Naive B cell (primary cell): ENCODE data around the gene WNT10A. TPM values are rescaled to one million over a fixed set of nuclear protein-coding genes. Genes with fewer than 3 reads are reported as not detected.

ENCODE experiments used
- ATAC-seq, 2 donors: fragments of 150-1000 bp; cut with Tn5 transposase; 2 replicates each; pipeline ENCODE4 v1.10.0; 2021; ENCODE audit warnings: low read depth in 2 of 2, mild to moderate bottlenecking in 2 of 2, moderate library complexity in 2 of 2
- DNase-seq: peaks from one replicate; pipeline ENCODE4 v3.0.0; 2022
- H3K27ac Mint-ChIP-seq, 6 donors: one replicate each; pipeline ENCODE4 v1.8.0; 2020 to 2022; ENCODE audit warnings: mild to moderate bottlenecking in 6 of 6, mixed read lengths in 6 of 6, moderate library complexity in 5 of 6, inconsistent platforms in 2 of 6
- H3K27me3 Mint-ChIP-seq, 3 donors: one replicate each; pipeline ENCODE4 v1.8.0; 2021 to 2022; ENCODE audit warnings: mixed read lengths in 3 of 3, mild to moderate bottlenecking in 1 of 3
- H3K36me3 Mint-ChIP-seq, 2 donors: one replicate each; pipeline ENCODE4 v1.8.0; 2020 to 2022; ENCODE audit warnings: mixed read lengths in 2 of 2, inconsistent platforms in 1 of 2, mild to moderate bottlenecking in 1 of 2
- H3K4me1 Mint-ChIP-seq, 3 donors: one replicate each; pipeline ENCODE4 v1.8.0; 2020 to 2022; ENCODE audit warnings: mixed read lengths in 3 of 3, inconsistent platforms in 1 of 3, mild to moderate bottlenecking in 1 of 3, moderate library complexity in 1 of 3
- H3K4me3 Mint-ChIP-seq, 8 donors: one replicate each; pipeline ENCODE4 v1.8.0; 2020 to 2022; ENCODE audit warnings: mild to moderate bottlenecking in 8 of 8, mixed read lengths in 8 of 8, moderate library complexity in 8 of 8, inconsistent platforms in 2 of 8
- H3K9me3 Mint-ChIP-seq, 7 donors: one replicate each; pipeline ENCODE4 v1.8.0; 2020 to 2022; ENCODE audit warnings: mixed read lengths in 7 of 7, mild to moderate bottlenecking in 5 of 7, inconsistent platforms in 2 of 7, moderate library complexity in 1 of 7
- polyA plus RNA-seq, 6 donors: library from polyadenylated mRNA; unstranded; fragments of 300-500 nt; fragmentation: Illumina TruSeq; gene quantifications; one replicate each; pipeline ENCODE4 v1.2.3, GENCODE V29; 2021; ENCODE audit warnings: low read depth in 6 of 6

Gene WNT10A
- polyA plus RNA-seq, 6 donors from 2014 or later: 6.4 to 23.9 (median 10.7) TPM

GRCh38 chr2:218851286-218851685, 29.4 kb upstream of the WNT10A start:
- Mint-ChIP-seq H3K4me3 (no peak overlapping the region), H3K36me3 (no peaks in the 10 kb centered on the region), H3K27ac (peak overlapping the region in 1 of 6 donors; percentile 24), H3K4me1 (peaks cover 0 to 10% (median 6%) of the 10 kb centered on the region in 3 donors), H3K27me3 (peaks cover 47 to 60% (median 48%) of the 10 kb centered on the region in 3 donors), H3K9me3 (peaks cover 0 to 3% (median 0%) of the 10 kb centered on the region in 7 donors)
- ATAC-seq: no peak
- DNase-seq: no peak

- peak; percentile 81 to 85 for ATAC-seq
- peak overlapping the region in 3 of 6 donors; percentile 5 to 37 (median 21) for H3K27ac Mint-ChIP-seq
- peaks cover 61 to 73% (median 65%) of the 10 kb centered on the region in 3 donors for H3K27me3 Mint-ChIP-seq
- no peak overlapping the region for H3K4me3 Mint-ChIP-seq
- H3K4me1 Mint-ChIP-seq: peaks cover 0 to 6% (median under 1%) of the 10 kb centered on the region in 3 donors
- H3K36me3 Mint-ChIP-seq: no peaks in the 10 kb centered on the region
- DNase-seq: peak; percentile 62
- H3K9me3 Mint-ChIP-seq: no peaks in the 10 kb centered on the region
Observed at GRCh38 chr2:218852911-218853667, 27.6 kb upstream of the WNT10A start.

GRCh38 chr2:218853766-218854165, 26.9 kb upstream of the WNT10A start:
- H3K4me3 Mint-ChIP-seq: no peak overlapping the region
- H3K27me3 Mint-ChIP-seq: peaks cover 68 to 79% (median 71%) of the 10 kb centered on the region in 3 donors

GRCh38 chr2:218854860-218855259, 25.8 kb upstream of the WNT10A start:
- Mint-ChIP-seq H3K27ac (no peak overlapping the region), H3K9me3 (no peaks in the 10 kb centered on the region)

More at GRCh38 chr2:218853766-218854165, 26.9 kb upstream of the WNT10A start:
- no peak overlapping the region for H3K27ac Mint-ChIP-seq
- H3K4me1 Mint-ChIP-seq: peaks cover 5 to 12% (median 6%) of the 10 kb centered on the region in 3 donors
- no peaks in the 10 kb centered on the region for H3K9me3 Mint-ChIP-seq
- DNase-seq: no peak
- H3K36me3 Mint-ChIP-seq: no peaks in the 10 kb centered on the region
- ATAC-seq: no peak

GRCh38 chr2:218855305-218856166, 25.1 kb upstream of the WNT10A start:
- DNase-seq (no peak), ATAC-seq (no peak)
- Mint-ChIP-seq H3K9me3 (no peaks in the 10 kb centered on the region), H3K4me1 (peaks cover 17 to 22% (median 18%) of the 10 kb centered on the region in 3 donors), H3K27ac (peak overlapping the region in 1 of 6 donors; percentile 65), H3K36me3 (peaks cover 0 to 6% of the 10 kb centered on the region in 2 donors), H3K27me3 (peaks cover 76 to 86% (median 84%) of the 10 kb centered on the region in 3 donors), H3K4me3 (peak overlapping the region in 1 of 8 donors; percentile 22)

More at GRCh38 chr2:218854860-218855259, 25.8 kb upstream of the WNT10A start:
- H3K27me3 Mint-ChIP-seq: peaks cover 72 to 86% (median 80%) of the 10 kb centered on the region in 3 donors
- H3K4me1 Mint-ChIP-seq: peaks cover 10 to 17% (median 11%) of the 10 kb centered on the region in 3 donors
- H3K36me3 Mint-ChIP-seq: peaks cover 0 to under 1% of the 10 kb centered on the region in 2 donors
- no peak for ATAC-seq
- peak overlapping the region in 1 of 8 donors; percentile 29 for H3K4me3 Mint-ChIP-seq
- DNase-seq: no peak

GRCh38 chr2:218856167-218856895, 24.3 kb upstream of the WNT10A start:
- Mint-ChIP-seq H3K27me3 (peaks cover 77 to 85% (median 84%) of the 10 kb centered on the region in 3 donors), H3K27ac (peak overlapping the region in 1 of 6 donors; percentile 85), H3K4me1 (peaks cover 21 to 28% (median 24%) of the 10 kb centered on the region in 3 donors), H3K4me3 (peak overlapping the region in 1 of 8 donors; percentile 22), H3K36me3 (peaks cover 0 to 6% of the 10 kb centered on the region in 2 donors), H3K9me3 (no peaks in the 10 kb centered on the region)
- DNase-seq (no peak), ATAC-seq (no peak)

GRCh38 chr2:218856896-218857243, 23.8 kb upstream of the WNT10A start:
- Mint-ChIP-seq H3K27ac (no peak overlapping the region), H3K4me1 (peaks cover 24 to 32% (median 26%) of the 10 kb centered on the region in 3 donors), H3K4me3 (no peak overlapping the region), H3K36me3 (peaks cover 0 to 6% of the 10 kb centered on the region in 2 donors), H3K27me3 (peaks cover 83 to 91% (median 88%) of the 10 kb centered on the region in 3 donors), H3K9me3 (no peaks in the 10 kb centered on the region)
- DNase-seq (no peak), ATAC-seq (no peak)

- H3K4me3 Mint-ChIP-seq: peak overlapping the region in 1 of 8 donors; percentile 22
- peaks cover 84 to 95% (median 94%) of the 10 kb centered on the region in 3 donors for H3K27me3 Mint-ChIP-seq
- H3K9me3 Mint-ChIP-seq: no peaks in the 10 kb centered on the region
- DNase-seq (no peak), ATAC-seq (no peak)
- H3K36me3 Mint-ChIP-seq: peaks cover 0 to 6% of the 10 kb centered on the region in 2 donors
- H3K4me1 Mint-ChIP-seq: peaks cover 24 to 33% (median 27%) of the 10 kb centered on the region in 3 donors
- H3K27ac Mint-ChIP-seq: no peak overlapping the region
Observed at GRCh38 chr2:218857371-218858137, 23.1 kb upstream of the WNT10A start.

GRCh38 chr2:218858138-218858445, 22.6 kb upstream of the WNT10A start:
- Mint-ChIP-seq H3K9me3 (no peaks in the 10 kb centered on the region), H3K27ac (peak overlapping the region in 1 of 6 donors; percentile 74), H3K4me1 (peaks cover 24 to 31% (median 27%) of the 10 kb centered on the region in 3 donors), H3K4me3 (peak overlapping the region in 3 of 8 donors; percentile 22 to 32 (median 30)), H3K36me3 (peaks cover 0 to 6% of the 10 kb centered on the region in 2 donors), H3K27me3 (peaks cover 84 to 95% (median 94%) of the 10 kb centered on the region in 3 donors)
- ATAC-seq: no peak
- no peak for DNase-seq

GRCh38 chr2:218858671-218859555, 21.7 kb upstream of the WNT10A start:
- peaks cover 24 to 28% (median 27%) of the 10 kb centered on the region in 3 donors for H3K4me1 Mint-ChIP-seq
- DNase-seq (no peak), ATAC-seq (no peak)
- H3K9me3 Mint-ChIP-seq: no peaks in the 10 kb centered on the region
- peak overlapping the region; percentile 62 to 90 (median 82) for H3K4me3 Mint-ChIP-seq
- H3K27me3 Mint-ChIP-seq: peaks cover 84 to 95% (median 94%) of the 10 kb centered on the region in 3 donors
- peak overlapping the region in 3 of 6 donors; percentile 24 to 52 (median 27) for H3K27ac Mint-ChIP-seq
- peaks cover 0 to 6% of the 10 kb centered on the region in 2 donors for H3K36me3 Mint-ChIP-seq

- ATAC-seq (peak; percentile 49 to 61), DNase-seq (no peak)
- Mint-ChIP-seq H3K27ac (peak within 1 kb of the TSS in 3 of 6 donors; percentile 24 to 84 (median 52)), H3K27me3 (peaks cover 81 to 95% (median 94%) of the 10 kb centered on the region in 3 donors), H3K4me3 (peak within 1 kb of the TSS; percentile 63 to 90 (median 84)), H3K9me3 (no peaks in the 10 kb centered on the region), H3K4me1 (peaks cover 24 to 28% (median 27%) of the 10 kb centered on the region in 3 donors), H3K36me3 (peaks cover 0 to 6% of the 10 kb centered on the region in 2 donors)
Observed at GRCh38 chr2:218859556-218859987, 21.1 kb upstream of the WNT10A start, which contains the start of gene WNT6. TSS of gene WNT6 (plus strand) at chr2:218859805. CDS start at chr2:218860038, 233 bp downstream.
